ENCODE data around the gene PRIMA1. TPM values are rescaled to one million over a fixed set of nuclear protein-coding genes. Genes with fewer than 3 reads are reported as not detected.

Gene PRIMA1
- total RNA-seq, 1 experiment from 2014 or later = not detected

DNA sequence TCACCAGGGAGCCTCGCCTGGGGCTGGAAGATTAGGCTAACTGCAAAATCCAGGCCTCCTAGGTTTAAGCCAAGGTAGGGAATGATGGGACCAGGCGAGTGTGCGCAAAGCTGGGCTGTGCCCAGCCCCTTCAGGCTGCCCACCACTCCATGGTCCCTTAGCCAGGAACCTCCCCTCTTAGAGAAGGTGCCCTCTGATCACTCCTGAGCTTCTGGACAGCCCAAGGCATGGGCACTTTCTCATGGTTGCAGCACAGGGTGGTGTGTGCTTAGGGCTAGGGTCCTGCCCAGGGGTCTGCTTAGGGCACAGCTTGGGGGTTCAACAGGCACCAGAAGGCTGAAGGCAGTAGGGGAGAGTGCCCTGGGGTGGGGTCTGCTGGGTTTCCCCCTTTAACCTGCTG lies 69.0 kb downstream of the PRIMA1 start:
- no peaks in the 10 kb centered on the region for H3K4me1 Mint-ChIP-seq (ENCODE audit: low read depth, unreplicated experiment)
- H3K9me3 Mint-ChIP-seq (ENCODE audit: low read depth, unreplicated experiment) = no peaks in the 10 kb centered on the region
- no TSS peak for BruUV-seq (replicated peaks)
- no peaks in the 10 kb centered on the region for H3K36me3 Mint-ChIP-seq (ENCODE audit: insufficient read depth, unreplicated experiment)
- intact Hi-C loops (cut with micrococcal nuclease; ENCODE audit: unreplicated experiment) = no loop called here
- DNase-seq = no peak
- no peak for TF ChIP-seq CTCF (IDR thresholded peaks at IDR 0.05; ENCODE audit: unreplicated experiment)
- peaks cover 86% of the 10 kb centered on the region for H3K27me3 Mint-ChIP-seq (ENCODE audit: unreplicated experiment)
- no peak overlapping the region for H3K4me3 Mint-ChIP-seq (ENCODE audit: low read depth, unreplicated experiment)
- no peak overlapping the region for H3K27ac Mint-ChIP-seq (ENCODE audit: unreplicated experiment)
- CTCF ChIA-PET = no interaction called here

DNA sequence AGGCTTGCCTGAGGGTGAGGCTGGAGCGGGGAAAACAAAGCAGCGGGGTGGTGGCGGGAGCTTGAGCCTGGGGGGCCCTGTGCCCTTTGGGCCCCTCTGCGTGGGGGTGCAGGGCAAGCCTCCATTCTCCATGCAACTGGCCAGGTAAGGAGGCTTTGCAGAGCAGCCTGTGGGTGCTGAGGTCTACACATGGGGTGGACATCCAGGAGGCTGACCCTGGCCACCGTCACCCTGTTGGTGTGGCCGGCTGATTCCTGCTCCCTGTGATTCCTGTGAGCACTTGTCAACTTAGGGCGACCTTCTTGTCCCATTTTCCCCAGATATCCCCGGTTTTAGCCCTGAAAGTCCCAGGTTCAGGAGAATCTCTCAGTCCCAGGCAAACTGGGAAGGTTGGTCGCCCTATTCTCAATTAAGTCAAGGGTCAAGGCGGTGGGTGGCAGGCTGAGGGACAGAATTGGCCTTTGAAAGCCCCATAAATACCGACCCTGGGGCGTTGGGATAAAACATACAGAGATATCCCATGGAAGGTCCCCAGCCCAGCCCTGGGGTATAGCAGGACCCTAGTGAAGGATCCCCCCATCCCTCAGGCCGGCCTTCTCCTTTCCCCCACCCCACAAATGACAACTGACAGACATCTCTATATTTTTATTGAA lies 70.5 kb downstream of the PRIMA1 start:
- H3K27ac Mint-ChIP-seq (ENCODE audit: unreplicated experiment) = no peak overlapping the region
- CTCF ChIA-PET = no interaction called here
- H3K4me1 Mint-ChIP-seq (ENCODE audit: low read depth, unreplicated experiment) = no peaks in the 10 kb centered on the region
- TF ChIP-seq CTCF (IDR thresholded peaks at IDR 0.05; ENCODE audit: unreplicated experiment) = no peak
- H3K4me3 Mint-ChIP-seq (ENCODE audit: low read depth, unreplicated experiment) = no peak overlapping the region
- no TSS peak for BruUV-seq (replicated peaks)
- no peak for DNase-seq
- no peaks in the 10 kb centered on the region for H3K9me3 Mint-ChIP-seq (ENCODE audit: low read depth, unreplicated experiment)
- intact Hi-C loops (cut with micrococcal nuclease; ENCODE audit: unreplicated experiment) = no loop called here
- H3K36me3 Mint-ChIP-seq (ENCODE audit: insufficient read depth, unreplicated experiment) = no peaks in the 10 kb centered on the region
- peaks cover 87% of the 10 kb centered on the region for H3K27me3 Mint-ChIP-seq (ENCODE audit: unreplicated experiment)

- no peaks in the 10 kb centered on the region for H3K36me3 Mint-ChIP-seq (ENCODE audit: insufficient read depth, unreplicated experiment)
- no peak overlapping the region for H3K27ac Mint-ChIP-seq (ENCODE audit: unreplicated experiment)
- CTCF ChIA-PET = no interaction called here
- H3K27me3 Mint-ChIP-seq (ENCODE audit: unreplicated experiment) = peaks cover 87% of the 10 kb centered on the region
- H3K9me3 Mint-ChIP-seq (ENCODE audit: low read depth, unreplicated experiment) = no peaks in the 10 kb centered on the region
- intact Hi-C loops (cut with micrococcal nuclease; ENCODE audit: unreplicated experiment) = no loop called here
- H3K4me3 Mint-ChIP-seq (ENCODE audit: low read depth, unreplicated experiment) = no peak overlapping the region
- no peak for TF ChIP-seq CTCF (IDR thresholded peaks at IDR 0.05; ENCODE audit: unreplicated experiment)
- DNase-seq = no peak
- H3K4me1 Mint-ChIP-seq (ENCODE audit: low read depth, unreplicated experiment) = no peaks in the 10 kb centered on the region
- no TSS peak for BruUV-seq (replicated peaks)
These were observed 71.3 kb downstream of the PRIMA1 start for GRCh38 chr14:93716746-93717667.

- CTCF ChIA-PET = no interaction called here
- Mint-ChIP-seq H3K9me3 (ENCODE audit: low read depth, unreplicated experiment) (no peaks in the 10 kb centered on the region), H3K36me3 (ENCODE audit: insufficient read depth, unreplicated experiment) (no peaks in the 10 kb centered on the region), H3K4me3 (ENCODE audit: low read depth, unreplicated experiment) (no peak overlapping the region), H3K27ac (ENCODE audit: unreplicated experiment) (no peak overlapping the region), H3K27me3 (ENCODE audit: unreplicated experiment) (peaks cover 85% of the 10 kb centered on the region), H3K4me1 (ENCODE audit: low read depth, unreplicated experiment) (no peaks in the 10 kb centered on the region)
- no TSS peak for BruUV-seq (replicated peaks)
- no peak for TF ChIP-seq CTCF (IDR thresholded peaks at IDR 0.05; ENCODE audit: unreplicated experiment)
- no peak for DNase-seq
- intact Hi-C loops (cut with micrococcal nuclease; ENCODE audit: unreplicated experiment) = no loop called here
These were observed 72.1 kb downstream of the PRIMA1 start for GRCh38 chr14:93716002-93716745.

All from Calu3 (cell line).